ENCODE data around the gene KRT72.

The KRT72 gene

DNA sequence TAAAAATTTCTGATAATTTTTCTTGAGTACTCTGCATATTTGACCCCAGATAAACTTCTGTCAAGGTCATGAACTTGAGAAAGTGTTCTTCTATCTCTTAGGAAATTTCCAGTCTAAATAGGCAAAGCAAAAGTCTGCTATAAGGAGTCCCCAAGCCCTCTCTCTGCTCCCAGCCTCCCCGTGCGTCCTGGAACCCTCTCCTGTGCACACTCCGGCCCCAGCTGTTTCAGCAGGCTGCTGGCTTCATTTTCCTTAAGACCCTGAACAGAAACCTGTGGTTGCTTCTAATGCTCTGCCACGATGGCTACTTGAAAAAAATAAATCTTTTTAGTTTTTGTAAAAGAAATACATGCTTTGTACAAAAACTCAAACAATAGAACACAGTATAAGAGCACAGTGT lies 36.0 kb upstream of the KRT72 start:
- Histone ChIP-seq H3K4me3 (ENCODE audit: low read length) (no peak overlapping the region), H3K4me1 (ENCODE audit: control insufficient read depth, insufficient read depth, low read length) (no peaks in the 10 kb centered on the region), H3K27me3 (ENCODE audit: control insufficient read depth, insufficient read depth, low read length) (peaks cover 56% of the 10 kb centered on the region), H3K9ac (ENCODE audit: low read depth, low read length) (no peak overlapping the region), H3K36me3 (ENCODE audit: insufficient read depth, low read length) (no peaks in the 10 kb centered on the region), H3K4me2 (ENCODE audit: low read length) (no peak overlapping the region), H3K9me3 (replicated peaks; ENCODE audit: low read length) (no peaks in the 10 kb centered on the region)

DNA sequence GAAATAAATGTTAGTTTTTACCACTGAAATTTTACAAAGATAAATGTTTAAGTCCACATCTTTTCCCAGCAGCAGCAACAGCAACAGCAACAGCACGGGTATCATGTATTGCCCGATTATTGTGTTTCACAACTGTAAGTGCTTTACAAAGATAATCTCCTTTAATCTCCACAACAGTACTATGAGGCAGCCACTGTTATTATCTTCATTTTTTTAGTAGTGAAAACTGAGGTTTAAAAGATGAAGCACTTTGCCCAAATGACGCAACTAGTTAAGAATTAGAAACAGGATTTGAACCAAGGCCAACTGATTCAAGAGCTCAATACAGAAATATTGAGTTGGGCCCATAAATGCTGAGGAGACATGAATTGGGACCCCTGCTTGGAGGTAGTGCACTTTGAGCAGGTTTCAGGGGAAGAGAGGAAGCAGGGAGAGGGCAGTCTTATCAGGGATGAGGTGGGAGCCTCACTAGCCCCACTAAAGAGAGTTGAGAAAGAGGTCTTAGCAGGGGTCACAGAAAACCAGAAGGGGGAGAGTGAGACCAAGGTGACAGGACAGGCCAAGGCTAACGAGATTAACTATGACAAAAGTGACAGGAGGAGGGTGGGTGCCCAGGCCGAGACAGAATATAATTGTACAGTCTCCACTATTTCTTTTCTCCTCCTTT lies 35.5 kb upstream of the KRT72 start:
- peaks cover 56% of the 10 kb centered on the region for H3K27me3 ChIP-seq (ENCODE audit: control insufficient read depth, insufficient read depth, low read length)
- H3K36me3 ChIP-seq (ENCODE audit: insufficient read depth, low read length): no peaks in the 10 kb centered on the region
- no peak overlapping the region for H3K9ac ChIP-seq (ENCODE audit: low read depth, low read length)
- no peak overlapping the region for H3K4me3 ChIP-seq (ENCODE audit: low read length)
- H3K9me3 ChIP-seq (replicated peaks; ENCODE audit: low read length): no peaks in the 10 kb centered on the region
- H3K4me1 ChIP-seq (ENCODE audit: control insufficient read depth, insufficient read depth, low read length): no peaks in the 10 kb centered on the region
- no peak overlapping the region for H3K4me2 ChIP-seq (ENCODE audit: low read length)

DNA sequence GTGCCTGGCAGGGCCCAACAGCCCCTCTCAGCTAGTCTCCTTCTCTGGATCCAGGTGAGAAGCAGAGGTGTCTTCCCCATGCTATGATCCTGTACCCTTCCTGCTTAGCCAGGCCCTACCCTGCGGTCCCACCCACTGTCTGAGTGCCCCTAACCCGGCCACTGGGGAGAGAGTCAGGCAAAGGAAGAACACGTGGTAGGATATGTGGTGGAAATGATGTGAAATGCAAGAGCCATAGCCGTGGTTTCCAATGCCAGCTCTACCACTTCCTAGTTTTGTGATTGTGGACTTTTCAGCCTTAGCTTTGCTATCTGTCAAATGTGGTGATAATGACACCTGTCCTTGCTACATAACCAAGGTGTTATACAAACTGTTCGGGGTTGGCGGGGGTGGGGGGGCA lies 34.9 kb upstream of the KRT72 start:
- H3K4me3 ChIP-seq (ENCODE audit: low read length): no peak overlapping the region
- no peaks in the 10 kb centered on the region for H3K4me1 ChIP-seq (ENCODE audit: control insufficient read depth, insufficient read depth, low read length)
- H3K4me2 ChIP-seq (ENCODE audit: low read length): no peak overlapping the region
- H3K9ac ChIP-seq (ENCODE audit: low read depth, low read length): no peak overlapping the region
- no peaks in the 10 kb centered on the region for H3K9me3 ChIP-seq (replicated peaks; ENCODE audit: low read length)
- H3K27me3 ChIP-seq (ENCODE audit: control insufficient read depth, insufficient read depth, low read length): peaks cover 56% of the 10 kb centered on the region
- no peaks in the 10 kb centered on the region for H3K36me3 ChIP-seq (ENCODE audit: insufficient read depth, low read length)

DNA sequence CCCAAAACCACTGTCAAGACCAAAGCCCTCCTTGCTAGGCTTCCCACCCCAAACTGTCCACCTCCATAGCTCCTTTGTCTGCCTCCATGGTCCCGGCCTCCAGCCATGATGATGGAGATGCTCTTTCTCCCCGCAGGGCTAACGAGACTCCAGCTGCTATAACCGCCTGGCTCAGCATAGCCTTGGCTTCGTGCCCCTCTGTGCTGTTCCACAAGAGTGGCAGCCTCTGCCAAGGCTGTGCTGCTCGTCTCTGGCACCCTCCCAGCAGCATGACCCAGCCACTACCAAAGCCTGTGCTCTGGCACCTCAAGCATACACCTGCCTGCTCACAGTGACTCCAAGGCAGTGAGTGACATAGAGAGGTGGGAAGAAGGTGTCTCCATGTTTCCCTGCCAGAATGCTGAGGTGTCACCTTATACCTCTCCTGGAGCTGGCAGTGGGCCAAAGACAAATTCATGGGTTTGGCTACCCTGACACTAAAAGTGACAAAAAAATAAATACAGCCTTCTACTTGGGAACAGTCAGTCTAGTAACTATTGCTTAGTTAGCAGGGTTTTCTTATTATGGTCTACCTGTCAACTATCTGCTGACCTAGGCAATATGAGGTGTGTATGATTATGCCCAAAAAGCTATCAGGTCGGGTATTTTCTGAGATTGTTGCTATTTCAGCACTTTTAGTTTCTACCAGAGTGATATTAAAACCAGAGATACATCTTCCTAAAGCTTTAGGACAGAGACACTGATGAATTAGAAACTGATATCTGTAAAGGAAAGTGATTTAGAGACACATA lies 33.2 kb upstream of the KRT72 start:
- H3K4me1 ChIP-seq (ENCODE audit: control insufficient read depth, insufficient read depth, low read length): no peaks in the 10 kb centered on the region
- H3K4me3 ChIP-seq (ENCODE audit: low read length): no peak overlapping the region
- H3K27me3 ChIP-seq (ENCODE audit: control insufficient read depth, insufficient read depth, low read length): peaks cover 60% of the 10 kb centered on the region
- H3K9me3 ChIP-seq (replicated peaks; ENCODE audit: low read length): no peaks in the 10 kb centered on the region
- no peak overlapping the region for H3K4me2 ChIP-seq (ENCODE audit: low read length)
- no peaks in the 10 kb centered on the region for H3K36me3 ChIP-seq (ENCODE audit: insufficient read depth, low read length)
- no peak overlapping the region for H3K9ac ChIP-seq (ENCODE audit: low read depth, low read length)

DNA sequence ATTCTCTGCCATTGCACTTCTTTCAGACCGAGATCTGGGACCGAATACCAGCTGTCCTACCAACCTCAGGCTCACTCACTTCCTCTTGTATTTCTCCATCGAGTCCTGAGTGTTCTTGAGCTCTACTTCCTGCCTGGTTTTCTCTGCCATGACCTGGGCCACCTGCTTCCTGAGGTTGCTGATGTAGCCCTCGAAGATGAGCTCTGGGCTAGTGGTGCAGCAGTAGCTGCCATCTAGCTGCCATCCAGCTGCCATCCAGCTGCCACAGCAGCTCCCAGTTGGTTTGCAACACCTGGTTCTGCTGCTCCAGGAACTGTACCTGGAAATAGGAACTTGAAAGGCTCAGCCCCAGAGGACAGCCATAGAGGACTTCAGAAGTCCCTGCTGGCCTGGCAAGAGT lies 32.1 kb upstream of the KRT72 start:
- Histone ChIP-seq H3K27me3 (ENCODE audit: control insufficient read depth, insufficient read depth, low read length) (peaks cover 64% of the 10 kb centered on the region), H3K36me3 (ENCODE audit: insufficient read depth, low read length) (no peaks in the 10 kb centered on the region), H3K9ac (ENCODE audit: low read depth, low read length) (no peak overlapping the region), H3K4me2 (ENCODE audit: low read length) (no peak overlapping the region), H3K4me1 (ENCODE audit: control insufficient read depth, insufficient read depth, low read length) (no peaks in the 10 kb centered on the region), H3K4me3 (ENCODE audit: low read length) (no peak overlapping the region), H3K9me3 (replicated peaks; ENCODE audit: low read length) (no peaks in the 10 kb centered on the region)

DNA sequence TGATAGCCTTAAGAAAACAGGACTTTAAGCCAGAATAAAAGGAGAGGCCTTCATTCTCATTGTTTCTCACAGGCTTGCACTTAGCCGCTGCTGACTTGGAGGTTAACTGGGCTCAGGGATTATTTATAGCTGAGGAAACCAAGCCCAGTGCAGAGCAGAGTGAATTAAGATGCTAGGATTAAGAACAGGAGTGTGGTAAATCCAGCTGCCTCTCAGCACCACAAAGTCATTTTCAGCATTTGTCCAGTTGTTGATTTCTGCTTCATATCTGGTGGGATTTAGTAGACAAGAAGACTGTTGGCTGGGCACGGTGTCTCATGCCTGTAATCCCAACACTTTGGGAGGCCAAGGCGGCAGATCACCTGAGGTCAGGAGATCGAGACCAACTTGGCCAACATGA lies 31.4 kb upstream of the KRT72 start:
- Histone ChIP-seq H3K9me3 (replicated peaks; ENCODE audit: low read length) (no peaks in the 10 kb centered on the region), H3K9ac (ENCODE audit: low read depth, low read length) (no peak overlapping the region), H3K4me3 (ENCODE audit: low read length) (no peak overlapping the region), H3K27me3 (ENCODE audit: control insufficient read depth, insufficient read depth, low read length) (peaks cover 70% of the 10 kb centered on the region), H3K4me1 (ENCODE audit: control insufficient read depth, insufficient read depth, low read length) (no peaks in the 10 kb centered on the region), H3K36me3 (ENCODE audit: insufficient read depth, low read length) (no peaks in the 10 kb centered on the region), H3K4me2 (ENCODE audit: low read length) (no peak overlapping the region)

DNA sequence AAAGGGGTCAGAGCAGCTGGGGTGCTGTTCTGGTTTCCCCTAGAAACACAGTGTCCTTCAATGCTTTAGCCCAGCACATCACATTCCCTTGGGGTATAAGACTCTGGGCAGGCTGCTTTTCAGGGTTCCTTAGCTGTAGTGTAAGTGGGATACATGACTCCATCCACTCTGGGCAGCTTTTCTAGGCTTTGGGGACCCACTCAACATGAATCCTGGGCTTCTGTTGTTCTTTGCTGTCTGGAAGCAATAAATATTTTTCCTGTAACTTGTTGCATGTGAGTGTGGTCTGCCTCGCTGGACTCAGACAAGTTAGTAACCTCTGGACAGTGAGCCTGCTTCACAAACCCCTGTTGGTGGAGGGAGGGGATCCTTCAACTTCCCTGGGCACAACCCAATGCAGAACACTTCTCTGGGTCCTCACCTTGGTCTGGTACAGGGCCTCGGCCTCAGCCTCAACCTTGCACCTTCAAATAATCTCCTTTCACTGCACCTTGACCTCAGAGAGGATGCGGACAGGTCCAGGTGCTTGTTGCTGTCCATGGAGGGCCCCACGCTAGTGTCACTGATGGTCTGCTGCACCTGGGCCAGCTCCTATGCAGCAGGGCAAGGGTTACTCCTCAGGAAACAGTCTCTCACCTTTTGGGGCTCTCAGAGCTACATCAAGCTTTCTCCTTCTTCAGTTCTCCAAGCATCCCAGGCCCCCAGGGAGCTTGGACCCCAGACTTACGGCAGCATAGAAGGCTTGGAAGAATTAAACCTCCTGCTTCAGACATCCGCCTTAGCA lies 30.6 kb upstream of the KRT72 start:
- Histone ChIP-seq H3K27me3 (ENCODE audit: control insufficient read depth, insufficient read depth, low read length) (peaks cover 72% of the 10 kb centered on the region), H3K4me1 (ENCODE audit: control insufficient read depth, insufficient read depth, low read length) (no peaks in the 10 kb centered on the region), H3K36me3 (ENCODE audit: insufficient read depth, low read length) (no peaks in the 10 kb centered on the region), H3K9ac (ENCODE audit: low read depth, low read length) (no peak overlapping the region), H3K9me3 (replicated peaks; ENCODE audit: low read length) (no peaks in the 10 kb centered on the region), H3K4me3 (ENCODE audit: low read length) (no peak overlapping the region), H3K4me2 (ENCODE audit: low read length) (no peak overlapping the region)

DNA sequence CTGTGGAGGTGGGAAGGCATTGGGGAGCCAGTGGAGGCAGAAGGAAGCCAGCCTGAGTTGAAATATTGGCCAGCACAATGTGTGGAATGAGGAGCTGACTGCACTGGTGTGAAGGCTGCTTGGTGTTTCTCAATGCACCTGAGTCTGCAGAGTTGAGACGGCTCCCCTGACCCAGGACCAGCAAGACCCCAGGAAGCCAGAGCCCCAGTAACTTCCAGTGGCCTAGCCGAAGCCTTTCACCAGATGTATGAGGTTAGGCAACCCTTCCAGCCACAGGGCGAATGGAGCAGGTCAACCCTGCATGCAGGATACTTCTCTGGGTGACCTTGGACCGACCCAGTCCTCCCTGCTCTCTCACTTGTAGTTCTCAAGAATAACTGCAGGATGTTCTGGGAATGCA lies 30.0 kb upstream of the KRT72 start:
- no peak overlapping the region for H3K9ac ChIP-seq (ENCODE audit: low read depth, low read length)
- no peak overlapping the region for H3K4me3 ChIP-seq (ENCODE audit: low read length)
- H3K4me1 ChIP-seq (ENCODE audit: control insufficient read depth, insufficient read depth, low read length): no peaks in the 10 kb centered on the region
- H3K27me3 ChIP-seq (ENCODE audit: control insufficient read depth, insufficient read depth, low read length): peaks cover 75% of the 10 kb centered on the region
- no peaks in the 10 kb centered on the region for H3K9me3 ChIP-seq (replicated peaks; ENCODE audit: low read length)
- no peaks in the 10 kb centered on the region for H3K36me3 ChIP-seq (ENCODE audit: insufficient read depth, low read length)
- H3K4me2 ChIP-seq (ENCODE audit: low read length): no peak overlapping the region

DNA sequence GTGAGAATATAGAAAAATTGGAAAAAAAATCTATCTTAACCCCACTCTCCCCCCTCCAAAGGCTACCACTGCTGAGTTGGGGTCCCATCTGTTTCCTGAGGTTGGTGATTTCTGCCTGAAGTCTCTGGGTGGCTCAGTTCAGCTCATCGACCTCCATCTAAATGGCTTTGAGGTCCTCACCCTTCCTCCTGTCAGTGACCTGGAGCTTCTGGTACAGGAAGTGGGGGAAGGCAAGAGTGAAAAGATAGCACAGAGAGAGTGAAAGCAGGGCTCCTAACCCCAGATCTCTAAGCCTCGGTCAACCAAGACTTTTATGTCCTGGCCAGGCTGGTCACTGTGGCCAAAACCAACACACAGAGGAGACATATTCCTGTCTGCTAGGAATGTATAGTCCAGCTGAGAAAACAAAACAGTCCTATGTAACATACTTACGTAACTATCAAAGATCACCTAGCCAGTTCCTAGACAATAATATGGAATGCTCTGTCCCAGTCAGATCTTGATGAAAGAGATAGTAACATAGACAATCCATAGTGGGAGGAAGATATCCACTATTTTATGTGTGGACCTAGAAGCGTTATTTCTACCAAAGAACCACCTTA lies 29.4 kb upstream of the KRT72 start:
- Histone ChIP-seq H3K4me3 (ENCODE audit: low read length) (no peak overlapping the region), H3K9ac (ENCODE audit: low read depth, low read length) (no peak overlapping the region), H3K4me1 (ENCODE audit: control insufficient read depth, insufficient read depth, low read length) (no peaks in the 10 kb centered on the region), H3K4me2 (ENCODE audit: low read length) (no peak overlapping the region), H3K36me3 (ENCODE audit: insufficient read depth, low read length) (no peaks in the 10 kb centered on the region), H3K9me3 (replicated peaks; ENCODE audit: low read length) (no peaks in the 10 kb centered on the region), H3K27me3 (ENCODE audit: control insufficient read depth, insufficient read depth, low read length) (peaks cover 77% of the 10 kb centered on the region)

DNA sequence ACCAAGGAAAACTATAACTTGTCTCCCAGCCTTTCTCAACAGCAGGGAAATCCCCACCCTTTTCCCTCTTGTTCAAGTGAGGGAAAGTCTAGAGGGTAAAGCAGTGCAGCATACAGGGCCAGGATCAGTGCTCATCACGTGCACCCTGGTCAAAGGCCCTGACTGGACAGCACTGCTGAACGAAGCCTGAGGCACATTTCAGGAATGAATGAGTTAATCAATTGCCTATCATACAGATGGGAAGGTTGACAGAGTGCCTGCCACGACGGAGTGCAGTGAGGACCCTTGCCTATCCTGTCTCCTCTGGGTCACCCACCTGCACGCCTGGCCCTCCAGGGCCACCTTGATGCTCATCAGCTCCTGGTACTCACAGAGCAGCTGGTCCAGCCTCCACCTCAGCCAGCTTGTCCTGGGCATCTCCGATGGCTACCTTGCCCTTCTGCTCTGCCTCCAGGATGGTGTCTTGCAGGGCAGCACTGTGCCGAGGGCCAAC lies 28.8 kb upstream of the KRT72 start:
- Histone ChIP-seq H3K4me1 (ENCODE audit: control insufficient read depth, insufficient read depth, low read length) (no peaks in the 10 kb centered on the region), H3K9me3 (replicated peaks; ENCODE audit: low read length) (no peaks in the 10 kb centered on the region), H3K9ac (ENCODE audit: low read depth, low read length) (no peak overlapping the region), H3K36me3 (ENCODE audit: insufficient read depth, low read length) (no peaks in the 10 kb centered on the region), H3K4me3 (ENCODE audit: low read length) (no peak overlapping the region), H3K4me2 (ENCODE audit: low read length) (no peak overlapping the region), H3K27me3 (ENCODE audit: control insufficient read depth, insufficient read depth, low read length) (peaks cover 78% of the 10 kb centered on the region)

DNA sequence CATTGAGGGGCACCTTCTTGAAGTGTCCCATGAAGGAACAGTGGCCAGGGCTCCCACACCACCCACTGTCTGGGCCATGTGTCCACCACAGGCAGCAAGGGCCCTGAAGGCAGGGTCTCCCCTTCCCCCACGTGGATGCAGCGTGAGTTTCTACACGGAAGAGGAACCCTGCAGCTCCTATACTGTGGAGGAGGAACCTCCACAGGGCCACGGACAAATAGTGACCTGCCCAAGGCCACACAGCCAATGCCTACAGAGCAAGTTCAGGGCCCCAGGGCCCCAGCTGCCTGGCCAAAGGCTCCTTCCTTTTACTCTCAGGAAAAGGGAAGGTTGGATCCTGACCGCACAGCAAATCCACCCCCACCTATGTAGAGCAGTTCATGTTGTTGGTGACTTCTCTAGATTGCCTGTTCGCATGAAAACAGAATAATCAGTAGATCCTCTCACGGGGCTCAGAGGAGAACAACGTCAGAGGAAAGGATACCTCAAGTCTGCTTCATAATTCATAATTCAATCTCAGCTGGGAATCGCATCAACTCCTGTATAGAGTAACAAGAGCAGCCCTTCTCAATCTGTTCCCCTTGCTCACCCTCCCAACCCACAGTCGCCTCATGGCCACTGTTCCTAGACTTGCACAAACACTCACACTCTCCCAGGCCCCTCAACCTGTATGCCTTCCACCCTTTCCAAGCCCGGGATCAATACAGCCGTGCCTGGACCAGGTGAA lies 28.2 kb upstream of the KRT72 start:
- H3K9ac ChIP-seq (ENCODE audit: low read depth, low read length): no peak overlapping the region
- no peaks in the 10 kb centered on the region for H3K9me3 ChIP-seq (replicated peaks; ENCODE audit: low read length)
- no peaks in the 10 kb centered on the region for H3K36me3 ChIP-seq (ENCODE audit: insufficient read depth, low read length)
- H3K4me3 ChIP-seq (ENCODE audit: low read length): no peak overlapping the region
- no peak overlapping the region for H3K4me2 ChIP-seq (ENCODE audit: low read length)
- no peaks in the 10 kb centered on the region for H3K4me1 ChIP-seq (ENCODE audit: control insufficient read depth, insufficient read depth, low read length)
- H3K27me3 ChIP-seq (ENCODE audit: control insufficient read depth, insufficient read depth, low read length): peaks cover 72% of the 10 kb centered on the region

Measured in skeletal muscle satellite cell (primary cell).